ENCODE results near the gene WNT11. TPM values are rescaled to one million over a fixed set of nuclear protein-coding genes. Genes with fewer than 3 reads are reported as not detected.

Gene WNT11
- total RNA-seq, 1 experiment from 2014 or later: not detected

DNA sequence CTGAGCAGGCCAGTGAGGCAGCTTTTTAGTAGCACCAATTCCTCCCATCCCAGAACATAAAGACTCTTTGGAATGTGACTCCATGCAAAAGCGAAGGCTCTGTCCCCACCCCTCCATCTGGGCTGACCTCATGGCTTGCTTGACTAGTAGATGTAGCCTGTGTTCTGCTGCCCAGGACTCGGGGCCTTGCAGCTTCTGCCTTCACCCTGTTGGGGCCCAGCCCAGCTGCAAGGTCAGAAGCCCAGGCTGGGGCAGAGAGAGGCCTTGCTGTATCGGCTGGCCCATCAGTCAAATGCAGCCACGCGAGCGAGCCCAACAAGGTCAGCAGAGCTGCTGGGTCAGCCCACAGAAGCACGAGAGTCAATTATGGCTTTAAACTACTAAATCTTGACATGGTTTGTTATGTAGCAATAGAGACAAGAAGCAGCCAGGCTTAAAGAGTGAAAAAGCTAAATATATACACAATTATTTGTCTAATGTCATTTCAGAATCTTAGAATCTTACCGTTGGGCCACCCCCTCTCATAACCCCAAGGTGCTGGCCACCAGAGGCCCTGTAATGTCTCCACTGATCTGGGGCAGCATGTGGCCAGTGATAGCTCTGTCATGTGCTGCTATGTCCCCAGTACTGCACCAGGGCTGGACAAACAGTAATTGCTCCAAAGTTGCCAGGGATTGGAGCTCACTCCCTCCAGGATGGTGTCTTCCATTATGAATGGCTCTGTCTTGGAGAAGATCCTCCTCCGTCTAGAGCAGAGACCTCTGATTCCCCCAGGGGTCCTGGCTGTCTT is 10.4 kb upstream of the WNT11 start:
- Histone ChIP-seq H3K4me1 (ENCODE audit: insufficient read depth, low read length) (0 out of 2 replicates have a peak, but pooled peaks cover 4% of the 10 kb centered on the region), H4K20me1 (ENCODE audit: control insufficient read depth, insufficient read depth, insufficient read length) (no peaks in the 10 kb centered on the region), H2AK5ac (ENCODE audit: insufficient read length, low read length) (no peak overlapping the region), H3K9me3 (ENCODE audit: control insufficient read depth, low read depth, low read length) (no peaks in the 10 kb centered on the region), H2BK120ac (ENCODE audit: low read depth, low read length, poor library complexity, severe bottlenecking) (no peak overlapping the region), H3K23ac (ENCODE audit: insufficient read length, low read depth, low read length) (no peak overlapping the region), H3K27me3 (ENCODE audit: insufficient read depth, low read length) (peaks cover 9% of the 10 kb centered on the region; the same call in 1 of the 2 replicates), H2BK20ac (ENCODE audit: low read depth, low read length, poor library complexity, severe bottlenecking) (no peak overlapping the region), H3T11ph (ENCODE audit: low read length) (no peak overlapping the region), H3K23me2 (ENCODE audit: insufficient read length, low read depth, low read length, poor library complexity, severe bottlenecking) (no peaks in the 10 kb centered on the region), H3K27ac (ENCODE audit: insufficient read length, low read depth, low read length) (no peak overlapping the region), H4K8ac (replicated peaks; ENCODE audit: insufficient read length, low read depth, low read length) (no peak overlapping the region), H2AFZ (ENCODE audit: low read length) (no peak overlapping the region), H2BK5ac (ENCODE audit: insufficient read length, low read length) (no peak overlapping the region), H3K18ac (ENCODE audit: insufficient read length, low read depth, low read length) (no peak overlapping the region), H3K79me1 (ENCODE audit: insufficient read depth, low read depth, low read length, poor library complexity, severe bottlenecking) (no peaks in the 10 kb centered on the region), H3K79me2 (ENCODE audit: insufficient read depth, low read length) (no peaks in the 10 kb centered on the region), H2BK15ac (ENCODE audit: low read depth, low read length) (no peak overlapping the region), H3K4ac (ENCODE audit: low read depth, low read length) (no peak overlapping the region), H4K91ac (ENCODE audit: insufficient read length, low read depth, low read length) (no peak overlapping the region), H2BK12ac (ENCODE audit: insufficient read length, low read depth, low read length) (no peak overlapping the region), H3K56ac (ENCODE audit: insufficient read length, low read depth, low read length) (no peak overlapping the region), H4K5ac (ENCODE audit: insufficient read length, low read depth, low read length) (no peak overlapping the region), H3K9ac (ENCODE audit: extremely low read depth, insufficient read length, low read length) (no peak overlapping the region), H3K14ac (ENCODE audit: insufficient read depth, low read length) (no peak overlapping the region), H3K4me2 (ENCODE audit: insufficient read depth, insufficient read length, low read length) (no peak overlapping the region)
- peaks cover 52% of the 10 kb centered on the region for H3K27me3 Mint-ChIP-seq (ENCODE audit: low read depth)
- no CpG with 5 or more reads among the region's 9 CpGs for WGBS (ENCODE audit: extremely low coverage, insufficient read length, low lambda C conversion rate)
- no peak overlapping the region for H3K4me3 Mint-ChIP-seq
- H3K4me1 Mint-ChIP-seq: peaks cover 14 to 47% of the 10 kb centered on the region in 2 experiments
- no peaks in the 10 kb centered on the region for H3K9me3 Mint-ChIP-seq
- no peak for DNase-seq
- peak overlapping the region in 1 of 3 experiments; percentile 10; a peak in 1 of 7 replicates for H3K27ac Mint-ChIP-seq
- no peaks in the 10 kb centered on the region; a peak in 1 of 7 replicates for H3K36me3 Mint-ChIP-seq (ENCODE audit: insufficient read depth in 1 of 3, low read depth in 3 of 3)
- TF ChIP-seq, protein P1, sequence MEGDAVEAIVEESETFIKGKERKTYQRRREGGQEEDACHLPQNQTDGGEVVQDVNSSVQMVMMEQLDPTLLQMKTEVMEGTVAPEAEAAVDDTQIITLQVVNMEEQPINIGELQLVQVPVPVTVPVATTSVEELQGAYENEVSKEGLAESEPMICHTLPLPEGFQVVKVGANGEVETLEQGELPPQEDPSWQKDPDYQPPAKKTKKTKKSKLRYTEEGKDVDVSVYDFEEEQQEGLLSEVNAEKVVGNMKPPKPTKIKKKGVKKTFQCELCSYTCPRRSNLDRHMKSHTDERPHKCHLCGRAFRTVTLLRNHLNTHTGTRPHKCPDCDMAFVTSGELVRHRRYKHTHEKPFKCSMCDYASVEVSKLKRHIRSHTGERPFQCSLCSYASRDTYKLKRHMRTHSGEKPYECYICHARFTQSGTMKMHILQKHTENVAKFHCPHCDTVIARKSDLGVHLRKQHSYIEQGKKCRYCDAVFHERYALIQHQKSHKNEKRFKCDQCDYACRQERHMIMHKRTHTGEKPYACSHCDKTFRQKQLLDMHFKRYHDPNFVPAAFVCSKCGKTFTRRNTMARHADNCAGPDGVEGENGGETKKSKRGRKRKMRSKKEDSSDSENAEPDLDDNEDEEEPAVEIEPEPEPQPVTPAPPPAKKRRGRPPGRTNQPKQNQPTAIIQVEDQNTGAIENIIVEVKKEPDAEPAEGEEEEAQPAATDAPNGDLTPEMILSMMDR (conservative IDR thresholded peaks at IDR 0.05): no peak
